Measurements from ENCODE around the gene SRCIN1. TPM values are rescaled to one million over a fixed set of nuclear protein-coding genes. Genes with fewer than 3 reads are reported as not detected.
"Not testable (repeated sequence)": the region's sequence is repeated elsewhere in the genome, so short reads cannot be mapped to it uniquely, and the experiment has no call there.

SRCIN1 gene
- total RNA-seq, 2 donors from 2014 or later: 11.2 to 19.8 TPM

- WGBS, 2 donors: 51 to 59% methylated on average over 6 to 9 of the region's 9 CpGs
- no peaks in the 10 kb centered on the region for H3K4me1 ChIP-seq
- intact Hi-C loops (cut with DNase I): no loop called here
- no peaks in the 10 kb centered on the region for H3K36me3 ChIP-seq (replicated peaks in 1 of 2; ENCODE audit: insufficient read depth in 1 of 2, low read depth in 2 of 2)
- H3K9me3 ChIP-seq: no peaks in the 10 kb centered on the region
- TF ChIP-seq POLR2A (IDR thresholded peaks at IDR 0.05) (no peak), CTCF (IDR thresholded peaks at IDR 0.05) (no peak)
- no peak overlapping the region for H3K27ac ChIP-seq
- no peak overlapping the region for H3K4me3 ChIP-seq
- ATAC-seq: no peak
- DNase-seq: no peak
- peaks cover 0 to 8% of the 10 kb centered on the region in 2 donors for H3K27me3 ChIP-seq
Measured at GRCh38 chr17:38533241-38533640, 72.5 kb downstream of the SRCIN1 start.

GRCh38 chr17:38532451-38532850 lies 73.3 kb downstream of the SRCIN1 start:
- intact Hi-C loops (cut with DNase I): no loop called here
- DNase-seq (no peak), ATAC-seq (no peak)
- TF ChIP-seq POLR2A (IDR thresholded peaks at IDR 0.05) (no peak), CTCF (IDR thresholded peaks at IDR 0.05) (no peak)
- peaks cover 0 to 8% of the 10 kb centered on the region in 2 donors for H3K27me3 ChIP-seq
- no peaks in the 10 kb centered on the region for H3K9me3 ChIP-seq
- no peak overlapping the region for H3K4me3 ChIP-seq
- H3K4me1 ChIP-seq: no peaks in the 10 kb centered on the region
- no peaks in the 10 kb centered on the region for H3K36me3 ChIP-seq (replicated peaks in 1 of 2; ENCODE audit: insufficient read depth in 1 of 2, low read depth in 2 of 2)
- 53 to 64% methylated on average over 14 to 16 of the region's 16 CpGs for WGBS, 2 donors
- no peak overlapping the region for H3K27ac ChIP-seq

GRCh38 chr17:38531761-38532160 lies 74.0 kb downstream of the SRCIN1 start:
- intact Hi-C loops (cut with DNase I); H3K36me3 ChIP-seq (replicated peaks in 1 of 2; ENCODE audit: insufficient read depth in 1 of 2, low read depth in 2 of 2); ATAC-seq; H3K27ac ChIP-seq; H3K4me3 ChIP-seq; H3K9me3 ChIP-seq; H3K27me3 ChIP-seq; H3K4me1 ChIP-seq; DNase-seq: not testable (repeated sequence)
- WGBS, 2 donors: 55 to 58% methylated on average over 9 to 11 of the region's 11 CpGs

- ATAC-seq; H3K4me3 ChIP-seq; H3K36me3 ChIP-seq (replicated peaks in 1 of 2; ENCODE audit: insufficient read depth in 1 of 2, low read depth in 2 of 2); H3K27me3 ChIP-seq; intact Hi-C loops (cut with DNase I); H3K4me1 ChIP-seq; DNase-seq; H3K27ac ChIP-seq; H3K9me3 ChIP-seq: not testable (repeated sequence)
- WGBS, 2 donors: 43 to 46% methylated on average over 9 to 11 of the region's 11 CpGs
Measured at GRCh38 chr17:38530856-38531255, 74.9 kb downstream of the SRCIN1 start.

- not testable (repeated sequence) for H3K27me3 ChIP-seq
Measured at GRCh38 chr17:38528141-38528540, 77.6 kb downstream of the SRCIN1 start.

GRCh38 chr17:38526526-38526925 lies 79.2 kb downstream of the SRCIN1 start:
- intact Hi-C loops (cut with DNase I); DNase-seq: not testable (repeated sequence)
- WGBS, 2 donors: 42 to 59% methylated on average over 6 to 8 of the region's 8 CpGs

More at GRCh38 chr17:38528141-38528540, 77.6 kb downstream of the SRCIN1 start:
- intact Hi-C loops (cut with DNase I); H3K36me3 ChIP-seq (replicated peaks in 1 of 2; ENCODE audit: insufficient read depth in 1 of 2, low read depth in 2 of 2); H3K4me3 ChIP-seq; H3K9me3 ChIP-seq; H3K4me1 ChIP-seq; ATAC-seq; H3K27ac ChIP-seq; DNase-seq: not testable (repeated sequence)
- 22 to 28% methylated on average over 6 to 10 of the region's 10 CpGs for WGBS, 2 donors

GRCh38 chr17:38512473-38513058 lies 93.2 kb downstream of the SRCIN1 start:
- ATAC-seq: no peak
- WGBS, 2 donors: 78 to 81% methylated on average over 7 to 13 of the region's 13 CpGs
- no peak for DNase-seq
- no peak for TF ChIP-seq CTCF (IDR thresholded peaks at IDR 0.05)
- no peak for TF ChIP-seq POLR2A (IDR thresholded peaks at IDR 0.05)
- intact Hi-C loops (cut with DNase I): no loop called here
- H3K27ac ChIP-seq: no peak overlapping the region
- H3K36me3 ChIP-seq (replicated peaks in 1 of 2; ENCODE audit: insufficient read depth in 1 of 2, low read depth in 2 of 2): no peaks in the 10 kb centered on the region
- H3K27me3 ChIP-seq: peaks cover 0 to 16% of the 10 kb centered on the region in 2 donors
- H3K9me3 ChIP-seq: no peaks in the 10 kb centered on the region
- H3K4me1 ChIP-seq: peaks cover 16% of the 10 kb centered on the region
- H3K4me3 ChIP-seq: no peak overlapping the region

More at GRCh38 chr17:38526526-38526925, 79.2 kb downstream of the SRCIN1 start:
- H3K4me1 ChIP-seq; H3K4me3 ChIP-seq; H3K27me3 ChIP-seq; H3K9me3 ChIP-seq; H3K27ac ChIP-seq; H3K36me3 ChIP-seq (replicated peaks in 1 of 2; ENCODE audit: insufficient read depth in 1 of 2, low read depth in 2 of 2); ATAC-seq: not testable (repeated sequence)
